Endodermal cell (in vitro differentiated cells): ENCODE results near the gene CYP27C1. TPM values are rescaled to one million over a fixed set of nuclear protein-coding genes. Genes with fewer than 3 reads are reported as not detected.

Source experiments
- DNase-seq: peaks from one replicate; pipeline ENCODE4 v3.0.0-alpha.2; 2017
- H3K27ac ChIP-seq: 2 replicates; pipeline ENCODE4 v1.5.1; 2013; ENCODE audit warnings: mild to moderate bottlenecking, low read depth, low read length, moderate library complexity
- H3K27me3 ChIP-seq: 2 replicates; pipeline ENCODE4 v1.6.1; 2013; ENCODE audit warnings: mild to moderate bottlenecking, low read length, moderate library complexity; ENCODE audit not compliant: insufficient read depth, control insufficient read depth, poor library complexity, severe bottlenecking
- H3K36me3 ChIP-seq: 2 replicates; pipeline ENCODE4 v1.7.0; 2013; ENCODE audit warnings: mild to moderate bottlenecking, low read length, moderate library complexity; ENCODE audit not compliant: control insufficient read depth, insufficient read depth
- H3K4me1 ChIP-seq: one replicate; pipeline ENCODE4 v1.7.0; 2013; ENCODE audit warnings: low read length; ENCODE audit not compliant: control insufficient read depth, insufficient read depth
- H3K4me3 ChIP-seq: 2 replicates; pipeline ENCODE4 v1.5.1; 2013; ENCODE audit warnings: mild to moderate bottlenecking, low read length, moderate library complexity
- H3K9ac ChIP-seq: 2 replicates; pipeline ENCODE4 v1.6.1; 2013; ENCODE audit warnings: mild to moderate bottlenecking, low read length, moderate library complexity; ENCODE audit not compliant: poor library complexity, severe bottlenecking; ENCODE audit errors: extremely low read depth
- H3K9me3 ChIP-seq: 2 replicates; pipeline ENCODE4 v1.6.1; 2013; ENCODE audit warnings: mild to moderate bottlenecking, low read length, moderate library complexity; ENCODE audit not compliant: control insufficient read depth
- H3K27ac Mint-ChIP-seq: 2 replicates; pipeline ENCODE4 v1.8.0; 2020; ENCODE audit warnings: mixed read lengths
- H3K27me3 Mint-ChIP-seq: 2 replicates; pipeline ENCODE4 v1.8.0; 2021; ENCODE audit warnings: mild to moderate bottlenecking, mixed read lengths; ENCODE audit not compliant: insufficient read depth
- H3K36me3 Mint-ChIP-seq: 2 replicates; pipeline ENCODE4 v1.8.0; 2020; ENCODE audit warnings: low read depth, mixed read lengths
- H3K4me1 Mint-ChIP-seq: 2 replicates; pipeline ENCODE4 v1.8.0; 2020; ENCODE audit warnings: mixed read lengths
- H3K4me3 Mint-ChIP-seq: 2 replicates; pipeline ENCODE4 v1.8.0; 2020; ENCODE audit warnings: mild to moderate bottlenecking, moderate library complexity, mixed read lengths
- H3K9me3 Mint-ChIP-seq: 2 replicates; pipeline ENCODE4 v1.8.0; 2020; ENCODE audit warnings: mild to moderate bottlenecking, mixed read lengths
- WGBS, 2 experiments: methylation state at CpG; one replicate each; pipeline versions ENCODE4 v1.1.5 to v1.1.7; 2013; ENCODE audit warnings: missing lambda C conversion rate in 2 of 2, mixed read lengths in 1 of 2; ENCODE audit not compliant: insufficient coverage in 1 of 2, insufficient read length in 1 of 2; 5-methylcytosine and 5-hydroxymethylcytosine counted together
- total RNA-seq, 2 donors: library from RNA; stranded (reverse); fragmentation: NEBNext Ultra II Directional in 1 of 2; extraction: Animal tissue kit (Norgen Biotek cat#: 25700) in 1 of 2; gene quantifications; 2 replicates in 1 of 2; 3 replicates in 1 of 2; pipeline ENCODE4 v1.2.1, GENCODE V29; 2021
- TF ChIP-seq, protein P1 (sequence below): fragments of 200-600 bp; sonication (generic); conservative IDR thresholded peaks from 2 replicates; pipeline ENCODE4 v1.5.0; 2021; ENCODE audit warnings: antibody characterized with exemption, mild to moderate bottlenecking

The CYP27C1 gene
- total RNA-seq, 2 donors from 2014 or later, result 4.4 to 4.9 TPM

GRCh38 chr2:127191331-127192219, 28.5 kb downstream of the CYP27C1 start:
- WGBS, 2 experiments, result 93 to 96% methylated on average over 7 to 13 of the region's 13 CpGs
- Histone ChIP-seq H3K27me3 (no peaks in the 10 kb centered on the region), H3K9me3 (peaks cover 3% of the 10 kb centered on the region), H3K27ac (no peak overlapping the region), H3K9ac (no peak overlapping the region), H3K36me3 (no peaks in the 10 kb centered on the region), H3K4me1 (no peaks in the 10 kb centered on the region), H3K4me3 (no peak overlapping the region)
- Mint-ChIP-seq H3K36me3 (peaks cover 12% of the 10 kb centered on the region), H3K27me3 (no peaks in the 10 kb centered on the region), H3K4me3 (no peak overlapping the region), H3K9me3 (peaks cover 2% of the 10 kb centered on the region), H3K4me1 (peaks cover 3% of the 10 kb centered on the region), H3K27ac (no peak overlapping the region)
- no peak for DNase-seq
- TF ChIP-seq, protein P1, sequence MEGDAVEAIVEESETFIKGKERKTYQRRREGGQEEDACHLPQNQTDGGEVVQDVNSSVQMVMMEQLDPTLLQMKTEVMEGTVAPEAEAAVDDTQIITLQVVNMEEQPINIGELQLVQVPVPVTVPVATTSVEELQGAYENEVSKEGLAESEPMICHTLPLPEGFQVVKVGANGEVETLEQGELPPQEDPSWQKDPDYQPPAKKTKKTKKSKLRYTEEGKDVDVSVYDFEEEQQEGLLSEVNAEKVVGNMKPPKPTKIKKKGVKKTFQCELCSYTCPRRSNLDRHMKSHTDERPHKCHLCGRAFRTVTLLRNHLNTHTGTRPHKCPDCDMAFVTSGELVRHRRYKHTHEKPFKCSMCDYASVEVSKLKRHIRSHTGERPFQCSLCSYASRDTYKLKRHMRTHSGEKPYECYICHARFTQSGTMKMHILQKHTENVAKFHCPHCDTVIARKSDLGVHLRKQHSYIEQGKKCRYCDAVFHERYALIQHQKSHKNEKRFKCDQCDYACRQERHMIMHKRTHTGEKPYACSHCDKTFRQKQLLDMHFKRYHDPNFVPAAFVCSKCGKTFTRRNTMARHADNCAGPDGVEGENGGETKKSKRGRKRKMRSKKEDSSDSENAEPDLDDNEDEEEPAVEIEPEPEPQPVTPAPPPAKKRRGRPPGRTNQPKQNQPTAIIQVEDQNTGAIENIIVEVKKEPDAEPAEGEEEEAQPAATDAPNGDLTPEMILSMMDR, result no peak

DNA sequence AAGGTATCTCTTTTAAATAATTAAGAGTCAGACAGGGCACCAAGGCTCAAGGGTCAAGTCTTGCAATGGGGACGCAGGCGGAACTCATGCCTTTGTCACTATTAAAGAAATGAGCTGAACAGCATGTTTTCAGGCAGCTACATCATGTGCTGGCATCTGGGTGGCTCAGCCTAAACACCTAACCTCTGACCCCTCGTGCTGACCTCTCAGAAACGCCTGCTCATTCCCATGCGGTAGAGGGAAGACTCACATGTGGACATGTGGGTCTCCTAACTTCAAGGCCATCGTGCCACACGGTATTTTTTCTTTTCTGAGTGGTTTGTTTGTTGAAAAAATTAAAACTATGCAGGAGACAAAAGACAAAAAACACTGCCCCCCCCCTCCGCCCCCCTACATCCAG, 31.3 kb downstream of the CYP27C1 start:
- H3K9me3 ChIP-seq, result no peaks in the 10 kb centered on the region
- no peak overlapping the region for H3K27ac ChIP-seq
- H3K4me3 Mint-ChIP-seq, result no peak overlapping the region
- no peaks in the 10 kb centered on the region for H3K36me3 ChIP-seq
- TF ChIP-seq, protein P1, result no peak
- no peak for DNase-seq
- H3K4me3 ChIP-seq, result no peak overlapping the region
- H3K36me3 Mint-ChIP-seq, result peaks cover 12% of the 10 kb centered on the region
- no peaks in the 10 kb centered on the region for H3K4me1 ChIP-seq
- 90 to 97% methylated on average over 5 to 8 of the region's 8 CpGs for WGBS, 2 experiments
- H3K4me1 Mint-ChIP-seq, result no peaks in the 10 kb centered on the region
- no peak overlapping the region for H3K9ac ChIP-seq
- H3K27me3 ChIP-seq, result no peaks in the 10 kb centered on the region
- H3K9me3 Mint-ChIP-seq, result peaks cover 2% of the 10 kb centered on the region
- H3K27me3 Mint-ChIP-seq, result no peaks in the 10 kb centered on the region
- no peak overlapping the region for H3K27ac Mint-ChIP-seq

DNA sequence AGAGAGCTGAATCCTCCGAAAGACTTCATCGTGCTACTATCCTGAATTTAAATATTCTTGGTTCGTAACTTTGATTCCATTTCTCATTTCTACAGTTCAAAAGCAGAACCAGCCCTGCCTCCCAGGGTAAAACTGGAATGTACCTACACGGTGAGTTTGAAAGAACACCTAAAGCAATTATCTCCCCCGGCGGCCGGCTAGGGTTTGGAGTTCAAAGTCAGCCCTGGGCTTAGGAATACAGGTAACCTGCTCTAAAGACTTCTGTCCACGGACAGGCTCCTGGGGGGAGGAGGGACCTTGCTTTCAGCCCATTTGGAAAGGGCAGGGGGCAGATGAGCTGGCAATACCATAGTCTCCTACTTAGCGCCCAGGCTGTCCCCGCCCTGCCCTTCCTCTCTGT, 32.3 kb downstream of the CYP27C1 start:
- WGBS, 2 experiments, result 66 to 70% methylated on average over 10 of the region's 10 CpGs
- H3K36me3 Mint-ChIP-seq, result peaks cover 9% of the 10 kb centered on the region
- H3K36me3 ChIP-seq, result no peaks in the 10 kb centered on the region
- no peaks in the 10 kb centered on the region for H3K9me3 ChIP-seq
- peaks cover 2% of the 10 kb centered on the region for H3K9me3 Mint-ChIP-seq
- no peaks in the 10 kb centered on the region for H3K4me1 Mint-ChIP-seq
- H3K27me3 ChIP-seq, result no peaks in the 10 kb centered on the region
- TF ChIP-seq, protein P1, result no peak
- H3K27me3 Mint-ChIP-seq, result no peaks in the 10 kb centered on the region
- H3K27ac Mint-ChIP-seq, result no peak overlapping the region
- H3K4me3 ChIP-seq, result no peak overlapping the region
- H3K9ac ChIP-seq, result no peak overlapping the region
- H3K27ac ChIP-seq, result no peak overlapping the region
- H3K4me1 ChIP-seq, result no peaks in the 10 kb centered on the region
- no peak for DNase-seq
- no peak overlapping the region for H3K4me3 Mint-ChIP-seq
